ENCODE measurements around the gene CAPN15.

DNA sequence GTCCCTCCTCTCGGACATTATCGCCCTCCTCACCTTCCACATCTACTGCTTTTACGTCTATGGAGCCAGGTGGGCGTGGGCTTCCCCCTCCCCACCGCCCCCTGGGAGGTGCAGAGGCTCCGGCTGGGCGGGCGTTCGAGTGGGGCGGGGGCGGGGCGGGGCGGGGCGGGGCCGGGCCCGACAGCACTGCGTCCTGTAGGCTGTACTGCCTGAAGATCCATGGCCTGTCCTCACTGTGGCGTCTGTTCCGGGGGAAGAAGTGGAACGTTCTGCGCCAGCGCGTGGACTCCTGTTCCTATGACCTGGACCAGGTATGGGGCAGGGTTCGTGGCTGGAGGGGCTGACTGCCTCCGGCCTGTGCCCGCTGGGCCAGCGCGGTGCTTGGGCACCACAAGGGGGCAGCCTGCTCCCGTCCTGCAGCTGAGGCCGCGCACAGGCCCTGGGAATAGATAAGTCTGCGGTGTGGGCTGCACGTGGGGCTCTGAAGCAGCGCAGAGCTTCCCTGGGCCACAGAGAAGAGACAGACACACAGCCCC is 51.4 kb downstream of the CAPN15 start:
- TF ChIP-seq, protein P1, sequence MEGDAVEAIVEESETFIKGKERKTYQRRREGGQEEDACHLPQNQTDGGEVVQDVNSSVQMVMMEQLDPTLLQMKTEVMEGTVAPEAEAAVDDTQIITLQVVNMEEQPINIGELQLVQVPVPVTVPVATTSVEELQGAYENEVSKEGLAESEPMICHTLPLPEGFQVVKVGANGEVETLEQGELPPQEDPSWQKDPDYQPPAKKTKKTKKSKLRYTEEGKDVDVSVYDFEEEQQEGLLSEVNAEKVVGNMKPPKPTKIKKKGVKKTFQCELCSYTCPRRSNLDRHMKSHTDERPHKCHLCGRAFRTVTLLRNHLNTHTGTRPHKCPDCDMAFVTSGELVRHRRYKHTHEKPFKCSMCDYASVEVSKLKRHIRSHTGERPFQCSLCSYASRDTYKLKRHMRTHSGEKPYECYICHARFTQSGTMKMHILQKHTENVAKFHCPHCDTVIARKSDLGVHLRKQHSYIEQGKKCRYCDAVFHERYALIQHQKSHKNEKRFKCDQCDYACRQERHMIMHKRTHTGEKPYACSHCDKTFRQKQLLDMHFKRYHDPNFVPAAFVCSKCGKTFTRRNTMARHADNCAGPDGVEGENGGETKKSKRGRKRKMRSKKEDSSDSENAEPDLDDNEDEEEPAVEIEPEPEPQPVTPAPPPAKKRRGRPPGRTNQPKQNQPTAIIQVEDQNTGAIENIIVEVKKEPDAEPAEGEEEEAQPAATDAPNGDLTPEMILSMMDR (conservative IDR thresholded peaks at IDR 0.05; ENCODE audit: low read length), result peak; percentile 78
- TF ChIP-seq EZH2phosphoT487 (IDR thresholded peaks at IDR 0.05; ENCODE audit: borderline replicate concordance, low read depth, low read length), result no peak
